ENCODE data around the gene DLX5. TPM values are rescaled to one million over a fixed set of nuclear protein-coding genes. Genes with fewer than 3 reads are reported as not detected.

Gene DLX5
- total RNA-seq, 2 donors from 2014 or later, result 0.50 to 0.71 TPM

- intact Hi-C loops (cut with DNase I), result no loop called here
- ATAC-seq (no peak), DNase-seq (no peak)
Observed at GRCh38 chr7:96996111-96996957, 28.3 kb downstream of the DLX5 start.

- intact Hi-C loops (cut with DNase I), result no loop called here
- ATAC-seq (no peak), DNase-seq (no peak)
Observed at GRCh38 chr7:96995406-96996110, 29.1 kb downstream of the DLX5 start.

GRCh38 chr7:96993980-96994379 is 30.7 kb downstream of the DLX5 start:
- intact Hi-C loops (cut with DNase I), result no loop called here
- DNase-seq, result no peak
- no peak for ATAC-seq

- DNase-seq, result no peak
- no peak for ATAC-seq
- intact Hi-C loops (cut with DNase I), result no loop called here
Observed at GRCh38 chr7:96993094-96993865, 31.4 kb downstream of the DLX5 start.

- ATAC-seq, result no peak
- DNase-seq, result no peak
- intact Hi-C loops (cut with DNase I), result no loop called here
Observed at GRCh38 chr7:96992192-96993005, 32.2 kb downstream of the DLX5 start.

GRCh38 chr7:96991546-96992191 is 33.0 kb downstream of the DLX5 start:
- intact Hi-C loops (cut with DNase I), result no loop called here
- no peak for ATAC-seq
- DNase-seq, result no peak

GRCh38 chr7:96989859-96990317 is 34.7 kb downstream of the DLX5 start:
- intact Hi-C loops (cut with DNase I), result no loop called here
- DNase-seq, result no peak
- ATAC-seq, result no peak

- intact Hi-C loops (cut with DNase I), result no loop called here
- ATAC-seq (no peak), DNase-seq (no peak)
Observed at GRCh38 chr7:96989241-96989858, 35.3 kb downstream of the DLX5 start.

GRCh38 chr7:96987719-96988118 is 36.9 kb downstream of the DLX5 start:
- ATAC-seq, result no peak
- intact Hi-C loops (cut with DNase I), result no loop called here
- no peak for DNase-seq

- no peak for ATAC-seq
- no peak for DNase-seq
- intact Hi-C loops (cut with DNase I), result no loop called here
Observed at GRCh38 chr7:96986901-96987300, 37.7 kb downstream of the DLX5 start.

- DNase-seq, result no peak
- ATAC-seq, result no peak
- intact Hi-C loops (cut with DNase I), result no loop called here
Observed at GRCh38 chr7:96985992-96986391, 38.6 kb downstream of the DLX5 start.

- no peak for ATAC-seq
- intact Hi-C loops (cut with DNase I), result no loop called here
Observed at GRCh38 chr7:96982586-96982985, 42.0 kb downstream of the DLX5 start.

GRCh38 chr7:96979551-96980276 is 44.9 kb downstream of the DLX5 start:
- intact Hi-C loops (cut with DNase I), result no loop called here
- ATAC-seq (no peak), DNase-seq (no peak)

More at GRCh38 chr7:96982586-96982985, 42.0 kb downstream of the DLX5 start:
- no peak for DNase-seq

- no peak for ATAC-seq
- intact Hi-C loops (cut with DNase I), result no loop called here
- DNase-seq, result no peak
Observed at GRCh38 chr7:96977445-96977844, 47.2 kb downstream of the DLX5 start.

- ATAC-seq (no peak), DNase-seq (no peak)
- intact Hi-C loops (cut with DNase I), result no loop called here
Observed at GRCh38 chr7:96976106-96976505, 48.5 kb downstream of the DLX5 start.

GRCh38 chr7:96973986-96974385 is 50.6 kb downstream of the DLX5 start:
- intact Hi-C loops (cut with DNase I), result no loop called here
- DNase-seq, result no peak

GRCh38 chr7:96970739-96971138 is 53.9 kb downstream of the DLX5 start:
- DNase-seq (no peak), ATAC-seq (no peak)
- intact Hi-C loops (cut with DNase I), result no loop called here

More at GRCh38 chr7:96973986-96974385, 50.6 kb downstream of the DLX5 start:
- ATAC-seq, result peak in 1 of 2 donors; percentile 22

Data from left cardiac atrium (tissue), 4 donors.